ENCODE measurements around the gene MTG2. TPM values are rescaled to one million over a fixed set of nuclear protein-coding genes. Genes with fewer than 3 reads are reported as not detected.

Gene MTG2
- total and polyA plus RNA-seq, 2 of the 13 experiments (the other 11 are each of a cell fraction or from before 2014, with no cell fraction given) = 20.4 to 37.8 TPM

- no peak for TF ChIP-seq FOXK1 (CRISPR knock-in tag; IDR thresholded peaks at IDR 0.05; ENCODE audit: borderline replicate concordance, low read depth)
- no peak for TF ChIP-seq NPAS2 (CRISPR knock-in tag; IDR thresholded peaks at IDR 0.05; ENCODE audit: borderline replicate concordance)
- no peak for TF ChIP-seq SP1 (IDR thresholded peaks at IDR 0.05)
- TF ChIP-seq SP1 (CRISPR knock-in tag; IDR thresholded peaks at IDR 0.05) = no peak; the same call in 1 of the 2 replicates
- no peak for TF ChIP-seq CREM (IDR thresholded peaks at IDR 0.05)
- no peak for TF ChIP-seq CREM (CRISPR knock-in tag; IDR thresholded peaks at IDR 0.05)
- peak; percentile 40; the same call in 1 of the 2 replicates for TF ChIP-seq ZNF121 (CRISPR knock-in tag; IDR thresholded peaks at IDR 0.05)
- no peak for TF ChIP-seq ZNF629 (CRISPR knock-in tag; conservative IDR thresholded peaks at IDR 0.05)
- no peak for TF ChIP-seq ZNF740 (CRISPR knock-in tag; IDR thresholded peaks at IDR 0.05)
- no peak for TF ChIP-seq TBL1XR1 (IDR thresholded peaks at IDR 0.05; ENCODE audit: borderline replicate concordance, low read length, partially characterized antibody)
- no peak for TF ChIP-seq ZNF878 (CRISPR knock-in tag; IDR thresholded peaks at IDR 0.05)
- TF ChIP-seq ARID3A (IDR thresholded peaks at IDR 0.05; ENCODE audit: low read depth, low read length) = no peak
- peak; percentile 41 for TF ChIP-seq ZNF781 (CRISPR knock-in tag; IDR thresholded peaks at IDR 0.05; ENCODE audit: borderline replicate concordance, not compliant biosample characterization)
- TF ChIP-seq, protein P1, sequence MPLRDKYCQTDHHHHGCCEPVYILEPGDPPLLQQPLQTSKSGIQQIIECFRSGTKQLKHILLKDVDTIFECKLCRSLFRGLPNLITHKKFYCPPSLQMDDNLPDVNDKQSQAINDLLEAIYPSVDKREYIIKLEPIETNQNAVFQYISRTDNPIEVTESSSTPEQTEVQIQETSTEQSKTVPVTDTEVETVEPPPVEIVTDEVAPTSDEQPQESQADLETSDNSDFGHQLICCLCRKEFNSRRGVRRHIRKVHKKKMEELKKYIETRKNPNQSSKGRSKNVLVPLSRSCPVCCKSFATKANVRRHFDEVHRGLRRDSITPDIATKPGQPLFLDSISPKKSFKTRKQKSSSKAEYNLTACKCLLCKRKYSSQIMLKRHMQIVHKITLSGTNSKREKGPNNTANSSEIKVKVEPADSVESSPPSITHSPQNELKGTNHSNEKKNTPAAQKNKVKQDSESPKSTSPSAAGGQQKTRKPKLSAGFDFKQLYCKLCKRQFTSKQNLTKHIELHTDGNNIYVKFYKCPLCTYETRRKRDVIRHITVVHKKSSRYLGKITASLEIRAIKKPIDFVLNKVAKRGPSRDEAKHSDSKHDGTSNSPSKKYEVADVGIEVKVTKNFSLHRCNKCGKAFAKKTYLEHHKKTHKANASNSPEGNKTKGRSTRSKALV (CRISPR knock-in tag; IDR thresholded peaks at IDR 0.05) = no peak
- no peak for TF ChIP-seq AKNA (CRISPR knock-in tag; IDR thresholded peaks at IDR 0.05; ENCODE audit: borderline replicate concordance)
- no peak for TF ChIP-seq ZNF432 (CRISPR knock-in tag; IDR thresholded peaks at IDR 0.05; ENCODE audit: borderline replicate concordance)
- no peak for TF ChIP-seq HINFP (CRISPR knock-in tag; IDR thresholded peaks at IDR 0.05; ENCODE audit: low read depth)
- TF ChIP-seq ZNF335 (CRISPR knock-in tag; IDR thresholded peaks at IDR 0.05) = no peak; the same call in 1 of the 2 replicates
- no peak; the same call in 1 of the 2 replicates for TF ChIP-seq KDM5A (IDR thresholded peaks at IDR 0.05; ENCODE audit: borderline replicate concordance, low read length)
These were observed 41.2 kb upstream of the MTG2 start (continued) for GRCh38 chr20:62141397-62142251.

Data from HepG2 (cell line).